Measurements from ENCODE around the gene SCARB2.

Gene SCARB2

DNA sequence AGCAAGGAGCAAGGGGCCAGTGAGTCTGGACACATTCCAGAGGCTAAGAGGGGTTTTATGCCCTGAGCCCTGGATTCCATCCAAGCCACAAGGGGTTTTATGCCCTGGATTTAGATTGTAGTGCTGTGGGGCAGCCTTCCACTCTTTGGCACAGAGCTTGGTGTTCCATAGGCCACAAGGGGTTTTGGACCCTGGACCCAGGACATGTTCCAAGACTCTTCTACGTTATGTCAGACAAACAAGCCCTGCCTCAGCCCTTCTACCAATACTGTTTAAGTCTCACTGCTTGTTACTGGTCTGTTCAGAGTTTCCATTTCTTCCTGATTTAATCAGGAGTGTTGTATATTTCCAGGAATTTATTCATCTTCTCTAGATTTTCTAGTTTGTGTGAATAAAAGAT is 12.8 kb upstream of the SCARB2 start:
- no peak for DNase-seq (ENCODE audit: low read depth in 2 of 2)

DNA sequence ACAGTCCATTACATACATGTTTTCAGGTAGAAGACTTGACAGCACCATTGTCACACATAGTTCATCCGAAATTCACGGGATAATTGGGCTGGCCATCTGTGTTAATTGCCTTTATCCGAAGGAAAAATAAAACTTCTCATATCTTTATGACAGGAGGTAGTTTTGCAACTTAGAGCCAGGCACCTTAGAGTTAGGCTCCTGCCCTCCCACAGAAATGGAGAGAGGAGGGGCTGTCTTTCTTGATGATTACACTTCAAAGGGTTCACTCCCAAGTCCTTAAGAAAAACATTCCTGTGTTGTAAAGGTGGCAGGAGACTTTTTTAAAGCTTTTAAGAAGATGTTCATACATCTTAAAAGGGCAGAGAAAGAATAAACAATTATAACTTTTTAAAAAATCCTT is 10.5 kb upstream of the SCARB2 start:
- DNase-seq (ENCODE audit: low read depth in 2 of 2), result no peak

DNA sequence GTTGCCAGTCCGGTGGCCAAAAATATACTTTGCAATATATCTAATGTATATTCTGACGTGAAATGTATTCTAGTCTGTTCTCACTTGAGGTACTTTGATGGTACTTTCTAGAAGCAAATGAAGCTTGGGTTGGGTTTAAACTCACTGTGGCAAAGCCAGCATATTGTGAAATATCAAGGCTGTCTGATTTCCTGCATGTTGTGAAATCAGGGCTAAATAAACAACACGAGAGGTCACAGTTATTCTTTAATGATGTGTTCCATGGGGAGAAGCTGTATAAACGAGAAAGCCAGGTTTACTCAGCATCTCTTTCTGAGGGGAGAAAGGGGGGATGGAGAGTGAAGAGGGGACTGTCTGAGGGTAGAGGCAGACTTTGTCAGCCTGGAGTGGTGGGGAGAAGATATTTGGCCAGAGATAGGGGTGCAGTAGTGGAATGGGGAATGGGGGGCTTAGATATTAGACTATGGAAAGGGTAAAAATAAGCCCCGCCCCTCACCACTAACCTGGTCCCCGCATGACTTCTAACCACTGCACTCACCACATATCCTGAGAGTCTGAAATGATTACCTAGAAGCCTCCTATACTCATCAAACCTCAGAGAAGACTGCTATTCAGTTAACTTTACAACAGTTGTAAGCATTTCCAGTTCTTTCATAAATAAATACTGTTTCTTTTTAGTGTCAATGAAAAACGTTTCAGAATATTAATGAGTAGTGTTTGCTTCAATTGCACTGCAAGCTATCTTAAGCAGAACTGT is 5.9 kb upstream of the SCARB2 start:
- DNase-seq (ENCODE audit: low read depth in 2 of 2), result no peak

DNA sequence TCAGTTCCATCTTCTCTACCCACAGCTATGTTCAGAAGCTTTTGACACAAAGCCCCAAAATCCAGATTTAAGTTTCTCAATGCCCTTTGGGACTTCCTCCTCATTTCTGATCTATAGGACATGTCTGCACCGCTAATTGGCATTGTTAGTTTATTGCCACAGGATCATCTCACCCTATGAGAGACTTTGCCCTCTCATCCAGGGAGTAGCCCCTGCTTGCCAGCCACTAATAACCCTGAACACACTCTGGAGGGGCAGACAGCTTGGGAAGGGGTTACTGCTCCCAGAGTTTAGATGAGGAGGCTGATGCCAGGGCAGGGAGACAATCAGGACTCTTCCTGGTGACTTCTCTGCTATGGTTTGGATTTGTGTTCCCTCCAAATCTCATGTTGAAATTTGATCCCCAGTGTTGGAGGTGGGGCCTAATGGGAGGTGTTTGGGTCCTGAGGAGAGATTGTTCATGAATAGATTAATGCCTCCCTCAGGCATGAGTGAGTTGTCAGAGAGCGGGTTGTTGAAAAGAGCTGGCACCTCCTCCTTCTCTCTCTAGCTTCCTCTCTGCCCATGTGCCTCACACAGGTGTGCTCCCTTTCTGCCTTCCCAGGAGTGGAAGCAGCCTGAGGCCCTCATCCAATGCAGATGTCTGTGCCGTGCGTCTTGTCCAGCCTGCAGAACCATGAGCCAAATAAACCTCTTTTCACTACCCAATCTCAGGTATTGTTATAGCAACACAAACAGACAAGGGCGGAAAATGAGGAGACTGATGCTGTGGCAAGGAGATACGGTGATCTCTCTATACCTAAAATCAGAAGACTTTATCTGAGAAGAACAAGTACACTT is 3.6 kb upstream of the SCARB2 start:
- no peak for DNase-seq (ENCODE audit: low read depth in 2 of 2)

DNA sequence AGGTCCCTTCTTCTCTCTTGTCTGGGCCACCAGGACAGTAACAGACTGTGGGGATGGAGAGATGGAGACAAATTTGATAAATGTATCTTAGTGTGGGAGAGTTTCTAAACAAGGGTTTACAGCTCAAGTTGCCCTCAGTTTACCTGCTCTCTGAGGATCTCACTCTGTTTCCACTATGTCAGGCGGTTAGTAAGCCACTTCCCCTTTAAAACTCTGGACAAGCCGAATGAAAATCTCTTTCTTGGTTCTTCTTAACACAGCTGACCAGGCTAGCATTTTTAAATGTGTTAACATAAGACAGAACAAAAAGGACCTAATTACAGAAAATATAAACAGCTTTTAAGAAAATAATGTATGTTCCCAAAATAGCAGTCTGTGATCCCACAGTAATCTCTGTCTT is 2.9 kb upstream of the SCARB2 start:
- no peak for DNase-seq (ENCODE audit: low read depth in 2 of 2)

DNA sequence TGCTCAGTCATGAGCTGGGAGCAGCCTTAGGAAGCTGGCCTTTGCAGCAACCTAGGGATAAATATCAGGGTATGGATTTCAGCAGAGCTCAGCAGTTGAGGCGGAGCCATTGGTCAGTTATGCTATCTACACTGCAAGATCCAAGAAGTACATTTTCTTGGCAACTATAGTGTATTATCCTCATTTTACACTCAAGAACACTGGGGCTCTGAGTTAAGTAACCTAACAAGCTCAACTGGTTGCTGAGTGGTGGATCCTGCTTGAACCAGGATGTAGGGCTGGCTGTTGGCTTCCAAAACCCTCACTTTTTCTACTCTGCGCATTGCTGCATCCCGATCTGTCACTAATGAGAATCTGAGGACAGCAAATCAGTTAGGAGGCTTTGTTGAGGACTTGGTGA is 1.5 kb upstream of the SCARB2 start:
- no peak for DNase-seq (ENCODE audit: low read depth in 2 of 2)

DNA sequence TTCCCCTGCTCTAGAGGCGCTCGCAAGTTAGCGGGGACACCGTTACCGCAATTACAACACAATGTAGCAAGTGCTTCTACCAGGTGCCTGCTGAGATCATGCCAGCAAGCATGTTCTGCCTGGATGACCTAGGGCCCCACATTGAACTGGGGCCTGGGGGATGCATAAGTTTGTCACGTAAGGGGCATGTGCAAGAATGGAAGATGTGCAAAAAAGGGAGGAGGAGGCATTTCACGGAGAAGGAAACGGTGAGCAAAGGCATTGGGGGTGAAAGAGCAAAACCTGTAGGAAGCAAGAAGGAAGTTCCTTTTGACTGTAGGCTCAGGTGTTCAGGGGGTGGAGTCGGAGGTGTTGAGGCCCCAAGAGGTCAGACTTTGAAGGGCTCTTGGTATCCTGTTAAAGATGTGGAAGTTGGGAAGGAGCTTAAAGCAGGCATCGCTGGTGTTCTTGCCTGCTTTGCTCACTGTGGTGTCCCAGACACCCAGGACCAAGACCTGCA is 602 bp upstream of the SCARB2 start:
- DNase-seq (ENCODE audit: low read depth in 2 of 2), result no peak

DNA sequence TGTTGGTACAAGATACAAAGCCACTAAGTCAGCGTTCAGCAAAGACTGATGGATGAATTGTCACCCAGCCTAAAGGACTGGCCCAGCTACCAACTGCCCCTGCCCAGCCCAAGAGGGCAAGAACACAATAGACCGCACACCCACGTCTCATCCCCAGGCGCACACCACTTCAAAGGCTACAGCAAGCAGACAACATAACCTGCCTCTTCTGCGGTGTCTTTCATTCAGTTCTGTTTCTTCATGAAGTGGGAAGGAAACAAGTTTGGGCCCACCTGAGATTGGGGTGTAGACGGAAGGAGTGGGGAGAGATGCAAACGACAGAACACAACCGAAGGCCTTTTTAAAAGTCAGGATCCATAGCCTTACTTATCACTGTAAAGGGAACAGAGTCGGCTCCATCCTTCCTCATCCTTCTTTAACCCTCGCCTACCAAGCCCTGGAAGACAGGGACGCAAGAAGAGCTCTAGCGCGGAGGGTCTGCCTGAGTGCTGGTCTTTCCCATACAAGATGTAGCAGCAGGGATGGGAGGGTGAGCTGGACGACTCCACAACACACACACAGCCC is 691 bp downstream of the SCARB2 start:
- DNase-seq (ENCODE audit: low read depth in 2 of 2), result no peak

DNA sequence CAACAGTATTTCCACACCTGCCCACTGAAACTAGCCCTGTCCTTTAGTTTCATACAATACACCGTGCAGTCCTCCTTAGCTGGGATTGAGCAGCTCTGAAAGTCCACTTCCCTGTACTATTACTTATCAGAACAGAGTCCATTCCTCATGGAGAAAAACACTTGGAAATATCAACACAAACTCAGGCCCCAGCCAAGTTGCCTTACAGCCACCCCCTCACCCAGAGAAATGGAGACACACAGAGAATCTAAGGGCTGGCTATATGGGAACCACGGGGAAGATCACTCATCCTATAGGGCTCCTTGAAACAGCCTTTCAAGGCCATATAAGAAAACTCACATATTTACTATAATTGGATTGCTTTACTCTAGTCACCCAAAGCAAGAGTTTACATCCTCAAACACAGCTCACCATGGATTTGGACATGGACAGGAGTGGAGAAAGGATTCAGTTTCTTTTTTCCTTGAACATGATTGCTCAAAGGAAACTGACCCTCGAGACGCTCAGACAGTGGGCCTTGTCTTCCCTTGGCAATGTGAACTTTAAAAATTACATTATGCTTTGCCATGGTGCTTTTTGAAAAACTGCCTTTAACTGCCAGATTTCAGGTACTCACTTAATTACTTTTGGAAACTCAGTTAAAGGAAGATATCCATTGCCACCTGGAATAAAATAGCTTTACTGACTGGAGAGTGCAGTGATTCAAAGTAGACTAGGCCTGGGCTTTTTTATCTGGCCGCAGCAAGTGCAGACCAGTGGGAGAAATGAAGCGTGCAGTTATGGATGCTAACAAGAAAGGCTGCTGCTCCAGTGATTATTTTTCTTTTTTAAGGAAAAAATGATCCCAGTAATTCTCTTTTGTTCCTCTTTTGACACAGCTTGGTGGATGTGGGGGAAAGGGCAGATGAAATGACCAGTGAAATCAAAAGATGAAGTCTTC is 1.6 kb downstream of the SCARB2 start:
- no peak for DNase-seq (ENCODE audit: low read depth in 2 of 2)

DNA sequence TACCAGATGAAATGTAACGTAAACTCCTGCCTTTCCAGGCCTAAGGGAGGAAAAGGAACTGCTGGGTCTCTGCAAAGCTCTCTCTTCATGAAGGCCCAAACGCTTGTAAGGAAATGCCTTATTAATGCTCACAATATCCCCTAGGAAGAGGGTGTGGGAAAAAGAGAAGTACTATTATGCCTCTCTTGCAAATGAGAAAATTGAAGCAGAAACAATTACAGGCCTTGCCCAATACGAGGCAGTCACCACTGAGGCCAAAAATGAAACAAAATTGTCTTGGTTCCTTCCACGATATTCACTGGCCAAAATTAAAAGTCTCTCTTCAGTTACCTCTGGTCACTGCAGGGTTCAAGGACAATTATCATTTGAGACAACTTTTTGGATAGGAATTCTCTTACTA is 3.2 kb downstream of the SCARB2 start:
- DNase-seq (ENCODE audit: low read depth in 2 of 2), result no peak

DNA sequence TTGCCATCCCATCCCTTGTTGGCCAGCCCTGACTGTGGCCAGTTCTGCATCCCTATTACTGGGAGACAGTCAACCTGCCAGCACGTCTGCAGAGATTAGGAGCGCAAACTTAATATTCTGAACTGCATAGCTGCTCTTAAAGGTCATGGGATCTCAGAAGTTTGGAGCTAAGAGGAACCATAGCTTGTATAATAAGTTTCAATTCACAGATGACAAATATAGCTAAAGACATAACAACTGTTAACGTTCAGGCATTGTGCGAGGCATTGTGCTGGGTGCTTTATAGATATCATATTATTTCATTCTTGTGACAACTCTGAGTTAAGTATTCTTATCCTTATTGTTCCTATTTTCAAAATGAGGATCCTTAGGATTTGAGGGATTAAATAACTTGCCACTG is 3.7 kb downstream of the SCARB2 start:
- no peak for DNase-seq (ENCODE audit: low read depth in 2 of 2)

DNA sequence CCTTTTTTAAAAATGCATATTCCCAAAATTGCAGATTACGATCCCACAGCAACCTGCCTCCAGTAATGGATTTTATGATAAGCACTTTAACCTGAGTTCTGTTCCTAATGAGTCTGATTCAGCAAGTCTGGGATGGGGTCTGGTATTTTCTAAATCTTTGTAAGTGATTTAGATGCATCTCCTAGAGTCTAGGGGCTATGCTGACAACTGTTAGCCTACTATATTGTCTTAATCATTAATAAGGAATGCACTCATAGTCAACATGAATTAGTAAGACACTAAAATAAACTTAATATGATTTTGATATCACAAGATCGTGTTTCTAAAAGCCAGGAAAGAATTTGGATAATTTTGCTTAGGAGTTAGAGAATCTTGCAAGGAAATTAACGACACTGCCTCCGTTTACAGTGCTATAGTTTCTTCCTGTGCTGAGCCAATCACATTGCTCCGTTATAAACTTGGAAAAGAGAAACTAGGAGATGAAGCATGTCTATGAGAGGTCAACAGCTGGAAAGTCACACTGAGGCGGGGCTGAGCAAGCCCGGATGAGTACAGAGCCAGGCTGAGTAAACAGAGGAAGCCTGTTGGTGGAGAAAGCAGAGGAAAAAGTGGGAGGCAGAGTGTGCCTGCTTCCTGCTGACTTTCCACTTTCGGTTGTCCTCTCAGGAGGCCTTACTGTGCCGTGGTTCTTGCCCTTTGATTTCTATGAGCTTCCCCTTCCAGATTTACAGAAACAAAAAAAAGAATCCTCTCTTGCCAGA is 5.4 kb downstream of the SCARB2 start:
- DNase-seq (ENCODE audit: low read depth in 2 of 2), result no peak

DNA sequence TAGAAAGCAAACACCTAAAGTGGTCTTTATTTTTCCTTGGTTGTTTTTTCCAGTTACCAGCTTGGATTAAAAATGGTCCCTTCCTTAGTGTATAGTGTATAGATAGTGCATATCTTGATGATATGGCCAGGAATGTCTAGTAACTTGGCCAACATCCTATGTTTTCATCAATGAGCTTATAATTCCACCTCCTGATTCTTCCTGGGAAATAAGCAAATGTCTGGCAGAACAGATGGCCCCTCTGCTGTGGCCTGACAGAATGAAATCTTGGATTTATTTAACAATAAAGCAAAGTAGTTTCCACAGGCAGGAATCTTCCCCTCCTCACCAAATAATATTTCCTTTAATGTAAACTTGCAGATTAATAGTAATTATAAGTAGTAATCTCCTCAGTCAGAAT is 6.1 kb downstream of the SCARB2 start:
- no peak for DNase-seq (ENCODE audit: low read depth in 2 of 2)

DNA sequence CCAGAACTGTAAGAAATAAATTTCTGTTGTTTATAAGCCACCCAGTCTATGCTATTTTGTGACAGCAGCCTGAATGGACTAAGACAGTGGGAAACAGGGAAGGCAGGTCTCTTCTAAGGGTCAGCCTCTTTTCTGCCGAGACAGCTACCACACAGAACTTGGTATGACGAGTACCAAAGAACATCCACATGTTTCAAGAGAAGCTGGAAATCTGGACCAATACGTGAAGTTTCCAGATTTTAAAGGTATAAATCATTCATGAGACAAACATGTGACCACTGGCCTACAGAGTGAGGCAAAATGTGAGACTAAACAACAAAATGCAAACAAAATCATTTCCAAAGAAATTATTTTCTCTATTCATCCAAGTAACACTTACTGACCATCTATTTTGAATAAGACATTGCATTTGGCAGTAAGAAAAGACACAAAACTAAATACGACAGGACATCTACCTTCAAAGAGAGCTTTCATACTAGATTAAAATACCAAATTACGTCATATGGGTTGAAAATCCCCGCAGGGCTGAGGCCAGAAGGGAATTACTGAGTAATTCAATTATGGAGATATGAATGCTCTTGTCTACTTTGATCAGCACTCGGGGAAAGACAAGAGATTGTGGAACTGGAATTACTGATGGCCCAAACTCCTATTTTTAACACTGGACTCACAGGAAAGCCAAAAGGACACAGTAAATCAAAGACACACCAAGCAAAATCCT is 7.2 kb downstream of the SCARB2 start:
- DNase-seq (ENCODE audit: low read depth in 2 of 2), result no peak

DNA sequence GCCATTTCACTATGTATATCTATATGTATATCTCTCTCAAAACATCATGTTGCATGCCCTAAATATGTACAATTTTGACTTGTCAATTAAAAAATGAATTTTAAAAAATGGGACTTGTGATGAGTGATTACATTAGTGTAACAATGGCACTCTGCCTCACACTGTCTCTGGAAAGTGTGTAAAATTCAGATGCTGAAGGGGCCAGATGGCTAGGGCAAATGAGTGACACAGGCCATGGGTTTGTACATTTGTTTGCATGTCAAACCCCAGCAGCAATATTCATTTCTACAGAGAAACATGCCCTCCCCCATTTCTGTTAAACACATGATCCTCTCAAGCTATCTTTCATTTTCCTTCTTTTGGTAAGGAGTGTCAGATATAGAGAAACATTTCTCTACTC is 8.1 kb downstream of the SCARB2 start:
- DNase-seq (ENCODE audit: low read depth in 2 of 2), result no peak

DNA sequence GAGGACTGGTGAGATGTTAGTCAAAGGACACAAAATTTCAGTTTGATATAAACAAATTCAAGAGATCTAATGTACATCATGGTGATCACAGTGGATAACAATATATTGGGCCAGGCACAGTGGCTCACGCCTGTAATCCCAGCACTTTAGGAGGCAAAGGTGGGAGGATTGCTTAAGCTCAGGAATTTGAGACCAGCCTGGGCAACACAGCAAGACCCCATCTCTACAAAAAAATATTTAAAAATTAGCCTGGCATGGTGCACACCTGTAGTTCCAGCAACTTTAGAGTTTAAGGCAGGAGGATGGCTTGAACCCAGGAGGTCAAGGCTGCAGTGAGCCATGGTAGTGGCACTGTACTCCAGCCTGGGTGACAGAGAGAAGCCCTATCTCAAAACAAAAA is 8.7 kb downstream of the SCARB2 start:
- no peak for DNase-seq (ENCODE audit: low read depth in 2 of 2)

DNA sequence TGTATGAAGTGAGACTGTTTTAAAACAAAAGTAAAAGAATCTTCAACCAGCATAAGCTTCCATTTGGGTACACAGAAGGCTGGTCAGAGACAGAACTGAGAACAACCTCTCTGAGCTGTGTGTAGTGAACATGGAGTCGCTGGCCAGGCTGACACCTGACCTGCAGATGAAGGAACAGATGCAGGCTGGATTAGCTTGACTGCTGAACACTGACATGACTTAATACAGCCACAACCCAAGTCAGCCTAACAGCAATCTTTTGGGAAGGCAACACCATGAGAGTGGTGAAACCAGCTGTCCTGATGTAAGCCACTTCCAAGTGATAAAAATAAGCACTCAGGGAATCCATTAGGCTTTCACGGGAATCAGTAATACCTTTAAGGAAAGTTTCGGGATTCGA is 10.1 kb downstream of the SCARB2 start:
- DNase-seq (ENCODE audit: low read depth in 2 of 2), result no peak

DNA sequence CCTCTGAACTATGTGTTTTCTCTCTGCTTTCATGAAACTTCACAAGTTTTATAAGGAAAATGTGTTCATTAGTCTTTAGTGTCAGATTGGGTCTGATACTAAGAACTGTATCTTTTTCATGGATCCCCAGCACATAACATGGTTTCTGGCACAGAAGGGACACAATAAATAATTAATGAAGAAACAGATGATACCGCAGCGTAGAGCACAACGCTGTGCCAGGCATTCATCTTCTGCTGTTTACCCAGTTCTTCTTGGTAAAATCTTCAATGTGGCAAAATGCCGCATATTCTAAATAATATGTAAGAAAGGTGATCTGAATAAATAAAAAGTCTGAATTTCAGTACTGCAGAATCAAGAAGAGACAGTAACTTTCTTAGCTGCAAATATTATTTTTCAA is 12.3 kb downstream of the SCARB2 start:
- DNase-seq (ENCODE audit: low read depth in 2 of 2), result no peak

DNA sequence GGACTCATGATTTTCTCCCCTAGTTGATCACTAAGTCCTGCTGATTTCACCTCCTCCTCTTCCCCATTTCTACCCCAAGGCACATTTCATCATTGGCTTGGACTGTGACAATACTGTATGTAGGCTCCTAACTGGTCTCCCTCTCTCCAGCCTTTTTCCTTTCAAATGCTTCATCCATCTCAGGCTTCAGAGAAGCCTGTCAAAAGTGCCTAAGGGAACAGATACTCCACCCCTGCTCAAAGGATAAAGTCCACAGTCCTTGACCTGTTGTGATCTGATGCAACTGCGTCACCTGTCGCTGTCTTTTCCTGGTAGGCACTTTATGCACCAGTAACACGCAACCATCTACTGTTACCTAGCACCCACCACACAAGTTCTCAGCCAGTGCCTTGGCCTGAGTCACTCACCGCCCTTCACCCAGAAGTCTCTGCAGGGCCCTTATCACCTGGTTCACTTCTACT is 12.8 kb downstream of the SCARB2 start:
- DNase-seq (ENCODE audit: low read depth in 2 of 2), result no peak

DNA sequence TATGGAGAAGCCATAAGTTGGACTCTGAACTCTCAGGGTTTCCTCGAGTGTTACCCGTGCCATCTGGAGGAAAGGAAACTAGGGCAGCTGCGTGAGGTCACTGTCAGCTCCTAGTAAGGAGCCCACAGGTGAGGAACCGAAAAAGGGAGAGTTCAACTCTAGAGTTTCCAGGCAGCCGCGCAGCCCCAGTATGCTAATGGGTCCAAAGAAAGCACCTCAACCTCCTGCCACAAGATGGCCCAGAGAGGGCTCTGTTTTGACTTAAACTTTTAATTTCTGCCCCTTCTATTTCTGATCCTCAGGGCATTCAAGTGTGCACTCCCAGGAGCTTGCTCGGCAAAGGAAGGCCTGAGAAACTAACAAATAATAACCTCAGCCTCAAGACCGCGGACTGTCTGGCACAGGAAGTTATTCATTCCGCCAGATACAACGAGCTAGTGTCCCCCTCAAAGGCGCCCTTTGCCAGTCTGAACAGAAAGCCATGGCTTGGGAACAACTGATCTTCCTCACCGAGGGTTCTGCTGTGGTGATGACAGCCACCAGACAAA is 13.9 kb downstream of the SCARB2 start:
- DNase-seq (ENCODE audit: low read depth in 2 of 2), result no peak

Data from stimulated activated CD4-positive, alpha-beta T cell treated with anti-CD3 and anti-CD28 coated beads, Interleukin-1b, Interleukin-23, amount 100 ng/mL, for 4 hours (primary cell).